Right atrium auricular region (tissue), 2 donors: ENCODE data around the gene STEAP3. TPM values are rescaled to one million over a fixed set of nuclear protein-coding genes. Genes with fewer than 3 reads are reported as not detected.

Experiments used
- DNase-seq: peaks from one replicate; pipeline ENCODE4 v3.0.0-alpha.2; 2019; ENCODE audit warnings: low spot score
- H3K27ac ChIP-seq, 2 donors: fragments of 200-600 bp; sonication (generic); 1 replicate in 1 of 2; 2 replicates in 1 of 2; pipeline ENCODE4 v1.5.1; 2016 to 2019
- H3K27me3 ChIP-seq, 2 donors: fragments of 200-600 bp; sonication (generic); one replicate each; pipeline versions ENCODE4 v1.5.1 to v1.6.0; 2017 to 2019
- H3K36me3 ChIP-seq: fragments of 200-600 bp; sonication (generic); one replicate; pipeline ENCODE4 v1.5.1; 2016
- H3K4me1 ChIP-seq, 2 donors: fragments of 200-600 bp; sonication (generic); one replicate each; pipeline versions ENCODE4 v1.5.1 to v1.6.0; 2017 to 2019
- H3K4me3 ChIP-seq, 2 donors: fragments of 200-600 bp; sonication (generic); 1 replicate in 1 of 2; 2 replicates in 1 of 2; pipeline ENCODE4 v1.5.1; 2017 to 2019; ENCODE audit warnings: mild to moderate bottlenecking in 1 of 2, moderate library complexity in 1 of 2
- H3K9me3 ChIP-seq, 2 donors: fragments of 200-600 bp; sonication (generic); one replicate each; pipeline ENCODE4 v1.5.1; 2019
- CTCF ChIP-seq, 2 donors: fragments of 200-600 bp; sonication (generic); IDR thresholded peaks; one replicate each; pipeline ENCODE4 v1.5.1; 2019; ENCODE audit warnings: antibody characterized with exemption in 2 of 2
- total RNA-seq, 2 donors: library from RNA; depleted of rRNA; stranded (reverse); fragments of >200 nt; gene quantifications; one replicate each; pipeline ENCODE4 v1.1.0, GENCODE V29; 2016

Gene STEAP3
- total RNA-seq, 2 donors from 2014 or later, result 4.4 to 8.2 TPM

- TF ChIP-seq CTCF (IDR thresholded peaks at IDR 0.05), result no peak
- Histone ChIP-seq H3K27ac (no peak overlapping the region), H3K36me3 (no peaks in the 10 kb centered on the region), H3K4me1 (no peaks in the 10 kb centered on the region), H3K4me3 (no peak overlapping the region), H3K9me3 (no peaks in the 10 kb centered on the region), H3K27me3 (no peaks in the 10 kb centered on the region)
- DNase-seq, result no peak
Observed at GRCh38 chr2:119259296-119259860, 35.7 kb downstream of the STEAP3 start.

GRCh38 chr2:119260646-119261492, 37.2 kb downstream of the STEAP3 start:
- Histone ChIP-seq H3K27me3 (no peaks in the 10 kb centered on the region), H3K4me3 (no peak overlapping the region)

GRCh38 chr2:119261493-119262225, 38.0 kb downstream of the STEAP3 start:
- no peak overlapping the region for H3K27ac ChIP-seq
- no peak for TF ChIP-seq CTCF (IDR thresholded peaks at IDR 0.05)
- H3K4me1 ChIP-seq, result no peaks in the 10 kb centered on the region
- no peak for DNase-seq
- no peaks in the 10 kb centered on the region for H3K27me3 ChIP-seq
- no peaks in the 10 kb centered on the region for H3K36me3 ChIP-seq
- no peaks in the 10 kb centered on the region for H3K9me3 ChIP-seq
- no peak overlapping the region for H3K4me3 ChIP-seq

More at GRCh38 chr2:119260646-119261492, 37.2 kb downstream of the STEAP3 start:
- TF ChIP-seq CTCF (IDR thresholded peaks at IDR 0.05), result no peak
- Histone ChIP-seq H3K4me1 (no peaks in the 10 kb centered on the region), H3K27ac (no peak overlapping the region), H3K9me3 (no peaks in the 10 kb centered on the region), H3K36me3 (no peaks in the 10 kb centered on the region)
- DNase-seq, result no peak

- TF ChIP-seq CTCF (IDR thresholded peaks at IDR 0.05), result no peak
- Histone ChIP-seq H3K27ac (no peak overlapping the region), H3K9me3 (no peaks in the 10 kb centered on the region), H3K27me3 (no peaks in the 10 kb centered on the region), H3K36me3 (no peaks in the 10 kb centered on the region), H3K4me1 (no peaks in the 10 kb centered on the region), H3K4me3 (no peak overlapping the region)
- DNase-seq, result peak; percentile 26
Observed at GRCh38 chr2:119263025-119263424, 39.4 kb downstream of the STEAP3 start.

GRCh38 chr2:119263656-119264055, 40.0 kb downstream of the STEAP3 start:
- Histone ChIP-seq H3K27me3 (no peaks in the 10 kb centered on the region), H3K27ac (no peak overlapping the region), H3K36me3 (no peaks in the 10 kb centered on the region), H3K4me3 (no peak overlapping the region), H3K4me1 (no peaks in the 10 kb centered on the region), H3K9me3 (no peaks in the 10 kb centered on the region)
- peak; percentile 50 for DNase-seq
- TF ChIP-seq CTCF (IDR thresholded peaks at IDR 0.05), result no peak
